ENCODE results near the gene MSLN. TPM values are rescaled to one million over a fixed set of nuclear protein-coding genes. Genes with fewer than 3 reads are reported as not detected.

Gene MSLN
- total and polyA plus RNA-seq, 2 of the 13 experiments (the other 11 are each of a cell fraction or from before 2014, with no cell fraction given), result 2.0 to 2.3 TPM

DNA sequence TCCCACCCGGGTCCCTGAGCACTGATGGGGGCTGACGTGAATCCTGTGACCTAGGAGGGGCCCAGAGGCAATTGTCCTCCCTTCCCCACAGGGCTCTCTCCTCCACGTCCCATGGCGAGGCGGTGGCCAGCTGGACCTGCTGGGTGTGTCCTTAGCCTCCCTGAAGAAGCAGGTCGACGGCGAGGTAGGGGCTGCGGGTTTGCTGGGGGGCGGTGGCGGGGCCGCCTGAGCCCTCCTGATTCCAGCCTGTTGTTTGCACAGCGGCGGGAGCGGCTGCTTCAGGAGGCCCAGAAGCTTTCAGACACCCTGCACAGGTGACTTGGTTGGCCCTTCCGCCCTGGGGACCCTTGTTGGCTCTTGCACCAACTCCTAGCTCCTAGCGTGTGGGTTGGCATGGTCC is 29.6 kb downstream of the MSLN start:
- BruUV-seq (replicated peaks), result no TSS peak
- Histone ChIP-seq H3K27me3 (ENCODE audit: control insufficient read depth in 1 of 2, insufficient read depth in 2 of 2, low read length in 2 of 2) (no peaks in the 10 kb centered on the region), H2AFZ (ENCODE audit: low read length) (no peak overlapping the region), H3K4me2 (ENCODE audit: low read depth, low read length) (no peak overlapping the region), H3K36me3 (replicated peaks in 1 of 2; ENCODE audit: control insufficient read depth in 1 of 2, insufficient read depth in 2 of 2, low read length in 2 of 2) (peaks cover 5 to 12% of the 10 kb centered on the region in 2 experiments; a peak in 3 of 5 replicates), H3K27ac (ENCODE audit: extremely low read length, insufficient read depth, low read length) (no peak overlapping the region), H3K9me3 (ENCODE audit: low read length) (no peaks in the 10 kb centered on the region), H3K9ac (ENCODE audit: insufficient read depth, low read depth, low read length) (no peak overlapping the region), H3K4me1 (ENCODE audit: insufficient read depth, low read length) (peaks cover 15% of the 10 kb centered on the region), H3K4me3 (replicated peaks in 1 of 3; ENCODE audit: insufficient read depth in 1 of 3, low read depth in 2 of 3, low read length in 3 of 3) (no peak overlapping the region), H4K20me1 (ENCODE audit: insufficient read depth, low read length) (no peaks in the 10 kb centered on the region), H3K79me2 (ENCODE audit: insufficient read depth, low read length) (peaks cover 3% of the 10 kb centered on the region)
- ATAC-seq (no peak), DNase-seq (ENCODE audit: low spot score) (no peak), FAIRE-seq (no peak)
- in situ Hi-C loops (cut with HindIII; ENCODE audit: extremely low pct_ligation_motif_present, low pct_unique_long_range_greater_than_20kb), result no loop called here
- 95% methylated on average over 2 of the region's 17 CpGs for WGBS (ENCODE audit: low lambda C conversion rate)
- TF ChIP-seq AHR (CRISPR knock-in tag; IDR thresholded peaks at IDR 0.05) (no peak), CENPX (CRISPR knock-in tag; IDR thresholded peaks at IDR 0.05) (no peak)
- CTCF ChIA-PET (ENCODE audit: low intra/inter-chr PET ratio, low total read pairs), result no interaction called here
- intact Hi-C loops (cut with micrococcal nuclease; ENCODE audit: unreplicated experiment), result no loop called here
- POLR2A ChIA-PET, result no interaction called here

DNA sequence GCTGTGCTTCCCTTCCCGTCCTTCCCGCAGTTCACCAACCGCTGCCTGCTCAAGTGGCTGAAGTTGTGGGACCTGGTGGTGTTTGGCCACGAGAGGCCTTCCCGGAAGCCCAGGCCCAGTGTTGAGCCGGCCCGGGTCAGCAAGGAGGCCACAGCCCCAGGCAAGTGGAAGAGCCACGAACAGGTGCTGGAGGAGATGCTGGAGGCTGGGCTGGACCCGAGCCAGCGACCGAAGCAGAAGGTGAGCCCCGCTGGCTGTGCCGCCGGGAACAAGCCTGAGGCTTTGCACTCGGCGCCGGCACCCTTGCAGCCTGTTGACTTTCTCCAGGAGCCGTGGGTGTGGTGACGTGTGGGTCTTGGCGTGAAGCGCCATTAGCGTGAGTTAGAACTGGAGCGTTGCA is 30.6 kb downstream of the MSLN start:
- Histone ChIP-seq H3K9ac (ENCODE audit: insufficient read depth, low read depth, low read length) (no peak overlapping the region), H4K20me1 (ENCODE audit: insufficient read depth, low read length) (no peaks in the 10 kb centered on the region), H3K9me3 (ENCODE audit: low read length) (no peaks in the 10 kb centered on the region), H3K36me3 (replicated peaks in 1 of 2; ENCODE audit: control insufficient read depth in 1 of 2, insufficient read depth in 2 of 2, low read length in 2 of 2) (peaks cover 5 to 8% of the 10 kb centered on the region in 2 experiments; a peak in 3 of 5 replicates), H2AFZ (ENCODE audit: low read length) (no peak overlapping the region), H3K27me3 (ENCODE audit: control insufficient read depth in 1 of 2, insufficient read depth in 2 of 2, low read length in 2 of 2) (no peaks in the 10 kb centered on the region), H3K79me2 (ENCODE audit: insufficient read depth, low read length) (peaks cover 3% of the 10 kb centered on the region), H3K4me3 (replicated peaks in 1 of 3; ENCODE audit: insufficient read depth in 1 of 3, low read depth in 2 of 3, low read length in 3 of 3) (no peak overlapping the region), H3K27ac (ENCODE audit: extremely low read length, insufficient read depth, low read length) (no peak overlapping the region), H3K4me1 (ENCODE audit: insufficient read depth, low read length) (peaks cover 15% of the 10 kb centered on the region), H3K4me2 (ENCODE audit: low read depth, low read length) (no peak overlapping the region)
- DNase-seq (ENCODE audit: low spot score), result no peak
- 100% methylated on average over 7 of the region's 23 CpGs for WGBS (ENCODE audit: low lambda C conversion rate)
- no TSS peak for BruUV-seq (replicated peaks)
- FAIRE-seq, result no peak
- intact Hi-C loops (cut with micrococcal nuclease; ENCODE audit: unreplicated experiment) (no loop called here), in situ Hi-C loops (cut with HindIII; ENCODE audit: extremely low pct_ligation_motif_present, low pct_unique_long_range_greater_than_20kb) (no loop called here)
- no peak for ATAC-seq
- CTCF ChIA-PET (ENCODE audit: low intra/inter-chr PET ratio, low total read pairs), result no interaction called here
- POLR2A ChIA-PET, result no interaction called here
- TF ChIP-seq SAP130 (CRISPR knock-in tag; IDR thresholded peaks at IDR 0.05; ENCODE audit: low read depth) (no peak), FOXA3 (CRISPR knock-in tag; IDR thresholded peaks at IDR 0.05) (no peak), ZNF7 (CRISPR knock-in tag; IDR thresholded peaks at IDR 0.05) (no peak)

All from HepG2 (cell line).